B cell (primary cell): Measurements from ENCODE around the gene GPHA2. TPM values are rescaled to one million over a fixed set of nuclear protein-coding genes. Genes with fewer than 3 reads are reported as not detected.

Source experiments
- ATAC-seq: fragments of 200-7000 bp; cut with Tn5 transposase; one replicate; pipeline ENCODE4 v1.10.0; 2021; ENCODE audit warnings: low read depth, mild to moderate bottlenecking, moderate number of reproducible peaks, moderate library complexity
- CTCF ChIA-PET: fragments of 350-600 bp; sonication (Branson Sonifier 250); formaldehyde crosslinking; loops from one replicate; lab custom pipeline; 2021; ENCODE audit warnings: antibody characterized with exemption, inconsistent platforms; lab: Charles Lee
- POLR2A ChIA-PET: fragments of 350-600 bp; sonication (Branson Sonifier 250); formaldehyde crosslinking; loops from one replicate; lab custom pipeline; 2021; ENCODE audit warnings: antibody characterized with exemption; lab: Charles Lee
- DNase-seq: peaks from one replicate; pipeline ENCODE4 v3.0.0; 2013
- H2AFZ ChIP-seq: 2 replicates; pipeline ENCODE4 v1.6.1; 2012; ENCODE audit warnings: mild to moderate bottlenecking, low read depth, low read length; ENCODE audit not compliant: insufficient read depth, poor library complexity, severe bottlenecking
- H3K27ac ChIP-seq, 2 donors: 1 replicate in 1 of 2; 2 replicates in 1 of 2; pipeline ENCODE4 v1.5.1; 2012 to 2013; ENCODE audit warnings: low read length in 2 of 2, mild to moderate bottlenecking in 2 of 2, moderate library complexity in 1 of 2
- H3K27me3 ChIP-seq, 4 experiments: fragments of 200-600 bp in 1 of 4; sonication (generic) in 1 of 4; replicated peaks in 1 of 4; 1 replicate in 2 of 4; 2 replicates in 2 of 4; pipeline versions ENCODE4 v1.6.1 to v1.7.0; 2013 to 2016; ENCODE audit warnings: low read length in 3 of 4, mild to moderate bottlenecking in 2 of 4, mixed read lengths in 1 of 4, moderate library complexity in 1 of 4; ENCODE audit not compliant: insufficient read depth in 4 of 4, control insufficient read depth in 3 of 4; ENCODE audit errors: control extremely low read depth in 1 of 4
- H3K36me3 ChIP-seq, 2 experiments: replicated peaks in 1 of 2; 1 replicate in 1 of 2; 2 replicates in 1 of 2; pipeline versions ENCODE4 v1.6.1 to v1.7.1; 2013; ENCODE audit warnings: low read length in 1 of 2; ENCODE audit not compliant: insufficient read depth in 2 of 2, control insufficient read depth in 1 of 2; ENCODE audit errors: control extremely low read depth in 1 of 2, extremely low read depth in 1 of 2
- H3K4me1 ChIP-seq, 2 donors: fragments of 200-600 bp in 1 of 2; sonication (generic) in 1 of 2; 1 replicate in 1 of 2; 2 replicates in 1 of 2; pipeline versions ENCODE4 v1.5.1 to v1.6.1; 2013 to 2017; ENCODE audit warnings: low read length in 2 of 2; ENCODE audit not compliant: control insufficient read depth in 2 of 2, insufficient read depth in 2 of 2
- H3K4me2 ChIP-seq: replicated peaks from 2 replicates; pipeline ENCODE3; 2012; ENCODE audit warnings: mild to moderate bottlenecking, low read depth, low read length; ENCODE audit not compliant: poor library complexity, severe bottlenecking
- H3K4me3 ChIP-seq, 5 experiments: fragments of 200-600 bp in 1 of 5; sonication (generic) in 1 of 5; 1 replicate in 3 of 5; 2 replicates in 2 of 5; pipeline versions ENCODE4 v1.5.1 to v1.7.0; 2011 to 2016; ENCODE audit warnings: low read length in 4 of 5, mild to moderate bottlenecking in 4 of 5, low read depth in 2 of 5, control low read depth in 1 of 5, moderate library complexity in 1 of 5; ENCODE audit not compliant: insufficient read depth in 1 of 5; ENCODE audit errors: control extremely low read depth in 1 of 5, extremely low read depth in 1 of 5
- H3K79me2 ChIP-seq: fragments of 200-600 bp; sonication (generic); one replicate; pipeline ENCODE4 v1.6.0; 2016; ENCODE audit warnings: low read length; ENCODE audit not compliant: control insufficient read depth, insufficient read depth
- H3K9ac ChIP-seq: fragments of 200-600 bp; sonication (generic); 2 replicates; pipeline ENCODE4 v1.6.1; 2017; ENCODE audit warnings: mild to moderate bottlenecking, low read length, moderate library complexity
- H3K9me3 ChIP-seq, 3 donors: one replicate each; pipeline versions ENCODE4 v1.6.1 to v1.7.1; 2013; ENCODE audit warnings: low read length in 2 of 3; ENCODE audit not compliant: control insufficient read depth in 2 of 3, insufficient read depth in 1 of 3; ENCODE audit errors: control extremely low read depth in 1 of 3
- H4K20me1 ChIP-seq: 2 replicates; pipeline ENCODE4 v1.6.0; 2012; ENCODE audit warnings: mild to moderate bottlenecking, low read length; ENCODE audit not compliant: insufficient read depth, control insufficient read depth, poor library complexity, severe bottlenecking
- H3K27ac Mint-ChIP-seq: one replicate; pipeline ENCODE4 v1.8.0; 2021; ENCODE audit warnings: mixed read lengths
- H3K27me3 Mint-ChIP-seq: one replicate; pipeline ENCODE4 v1.8.0; 2021; ENCODE audit warnings: mixed read lengths
- H3K4me1 Mint-ChIP-seq: one replicate; pipeline ENCODE4 v1.8.0; 2021; ENCODE audit warnings: mixed read lengths
- H3K4me3 Mint-ChIP-seq: one replicate; pipeline ENCODE4 v1.8.0; 2021; ENCODE audit warnings: mixed read lengths
- H3K9me3 Mint-ChIP-seq: one replicate; pipeline ENCODE4 v1.8.0; 2022; ENCODE audit warnings: mixed read lengths; ENCODE audit not compliant: insufficient read depth
- EZH2 ChIP-seq: IDR thresholded peaks from 2 replicates; pipeline ENCODE4 v1.6.1; 2012; ENCODE audit warnings: borderline replicate concordance, low read depth, mild to moderate bottlenecking, moderate library complexity, low read length; ENCODE audit not compliant: insufficient read depth, poor library complexity, severe bottlenecking
- WGBS: methylation state at CpG from one replicate; pipeline ENCODE4 v1.1.5; 2013; ENCODE audit warnings: missing lambda C conversion rate; ENCODE audit not compliant: insufficient coverage; 5-methylcytosine and 5-hydroxymethylcytosine counted together
- intact Hi-C: fragments of 100-400 bp; cut with micrococcal nuclease; formaldehyde crosslinking; loops from one replicate; pipeline ENCODE4 v1.10.0; 2022
- polyA plus RNA-seq: library from polyadenylated mRNA; depleted of rRNA; stranded (reverse); fragments of >200 nt; gene quantifications from 2 replicates; pipeline ENCODE4 v1.2.3, GENCODE V29; 2012
- total RNA-seq, 2 donors: library from RNA; stranded (reverse); fragments of 120-200 nt in 1 of 2; gene quantifications; 1 replicate in 1 of 2; 2 replicates in 1 of 2; pipeline versions ENCODE4 v1.2.3 to v1.2.4, GENCODE V29; 2013 to 2022
- TF ChIP-seq, protein P1 (sequence below): fragments of 200-600 bp; IDR thresholded peaks from one replicate; pipeline ENCODE4 v1.8.0; 2022; ENCODE audit warnings: antibody characterized with exemption, mild to moderate bottlenecking

The GPHA2 gene
- total and polyA plus RNA-seq, 2 donors (not counting 1 experiment from before 2014, with no cell fraction given): 0.39 to 2.8 TPM

DNA sequence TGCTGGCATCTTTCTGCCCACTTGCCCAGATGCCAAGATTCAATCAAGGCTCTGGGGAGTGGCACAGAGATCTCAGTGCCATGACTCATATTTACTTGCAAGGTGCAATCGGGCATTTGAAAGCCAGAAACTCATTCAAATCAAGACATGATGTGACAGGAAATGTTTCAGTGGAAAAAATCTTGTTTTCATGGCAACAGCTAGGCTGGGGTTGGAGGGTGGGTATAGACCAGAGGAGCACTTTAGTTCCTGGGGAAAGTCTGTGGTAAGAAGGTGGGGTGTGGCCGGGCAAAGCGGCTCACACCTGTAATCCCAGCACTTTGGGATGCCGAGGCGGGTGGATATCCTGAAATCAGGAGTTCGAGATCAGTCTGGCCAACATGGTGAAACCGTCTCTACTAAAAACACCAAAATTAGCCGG is 35.0 kb upstream of the GPHA2 start:
- H3K27ac ChIP-seq: no peak overlapping the region
- no peak overlapping the region for H3K4me2 ChIP-seq
- H3K27me3 Mint-ChIP-seq: peaks cover 3% of the 10 kb centered on the region
- no peaks in the 10 kb centered on the region for H3K9me3 ChIP-seq
- H3K27ac Mint-ChIP-seq: peak overlapping the region; percentile 79
- ChIA-PET CTCF (no interaction called here), POLR2A (interaction anchor here (0.7 kb wide), 2 partner anchors 69 to 93 kb away, joined by 7 to 8 read pairs; no protein-coding TSS in a partner anchor)
- no peak overlapping the region for H3K9ac ChIP-seq
- no peaks in the 10 kb centered on the region for H3K36me3 ChIP-seq
- no peak overlapping the region for H2AFZ ChIP-seq
- H3K79me2 ChIP-seq: no peaks in the 10 kb centered on the region
- peaks cover 31 to 40% of the 10 kb centered on the region in 2 donors for H3K4me1 ChIP-seq
- no peak for DNase-seq
- no peaks in the 10 kb centered on the region for H4K20me1 ChIP-seq
- ATAC-seq: peak; percentile 22
- 81% methylated on average over 7 of the region's 8 CpGs for WGBS
- H3K27me3 ChIP-seq: peaks cover 0 to 3% (median 1%) of the 10 kb centered on the region in 4 experiments
- TF ChIP-seq, protein P1, sequence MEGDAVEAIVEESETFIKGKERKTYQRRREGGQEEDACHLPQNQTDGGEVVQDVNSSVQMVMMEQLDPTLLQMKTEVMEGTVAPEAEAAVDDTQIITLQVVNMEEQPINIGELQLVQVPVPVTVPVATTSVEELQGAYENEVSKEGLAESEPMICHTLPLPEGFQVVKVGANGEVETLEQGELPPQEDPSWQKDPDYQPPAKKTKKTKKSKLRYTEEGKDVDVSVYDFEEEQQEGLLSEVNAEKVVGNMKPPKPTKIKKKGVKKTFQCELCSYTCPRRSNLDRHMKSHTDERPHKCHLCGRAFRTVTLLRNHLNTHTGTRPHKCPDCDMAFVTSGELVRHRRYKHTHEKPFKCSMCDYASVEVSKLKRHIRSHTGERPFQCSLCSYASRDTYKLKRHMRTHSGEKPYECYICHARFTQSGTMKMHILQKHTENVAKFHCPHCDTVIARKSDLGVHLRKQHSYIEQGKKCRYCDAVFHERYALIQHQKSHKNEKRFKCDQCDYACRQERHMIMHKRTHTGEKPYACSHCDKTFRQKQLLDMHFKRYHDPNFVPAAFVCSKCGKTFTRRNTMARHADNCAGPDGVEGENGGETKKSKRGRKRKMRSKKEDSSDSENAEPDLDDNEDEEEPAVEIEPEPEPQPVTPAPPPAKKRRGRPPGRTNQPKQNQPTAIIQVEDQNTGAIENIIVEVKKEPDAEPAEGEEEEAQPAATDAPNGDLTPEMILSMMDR: no peak
- no peak for TF ChIP-seq EZH2
- H3K4me3 ChIP-seq: no peak overlapping the region
- H3K9me3 Mint-ChIP-seq: no peaks in the 10 kb centered on the region
- H3K4me3 Mint-ChIP-seq: peak overlapping the region; percentile 82
- H3K4me1 Mint-ChIP-seq: peaks cover 27% of the 10 kb centered on the region
- intact Hi-C loops: loop anchor here (5.0 kb wide), 1 partner anchor 53 kb away; the partner anchor contains the start of gene ATG2A

DNA sequence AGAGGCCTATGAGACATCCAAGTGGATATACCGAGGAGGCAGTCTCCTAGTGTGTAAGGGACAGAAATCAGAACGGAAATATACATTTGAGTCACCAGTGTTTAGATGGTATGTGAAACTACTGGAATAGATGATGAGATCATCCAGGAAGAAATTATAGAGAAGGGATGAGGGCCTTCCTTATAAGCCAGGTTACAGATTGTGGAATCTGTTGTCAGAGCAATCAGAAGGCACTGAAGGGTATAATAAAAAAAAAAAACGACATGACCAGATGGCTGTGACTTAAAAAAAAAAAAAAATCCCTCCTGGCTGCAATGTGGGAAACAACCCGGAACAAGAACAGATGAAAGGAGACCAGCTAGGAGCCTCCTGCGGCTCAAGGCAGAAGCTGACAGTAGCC is 33.5 kb upstream of the GPHA2 start:
- Histone ChIP-seq H3K4me3 (no peak overlapping the region), H3K27me3 (peaks cover 0 to 3% (median 1%) of the 10 kb centered on the region in 4 experiments), H2AFZ (no peak overlapping the region), H3K79me2 (no peaks in the 10 kb centered on the region), H3K4me2 (no peak overlapping the region), H3K36me3 (no peaks in the 10 kb centered on the region), H3K27ac (no peak overlapping the region), H4K20me1 (no peaks in the 10 kb centered on the region), H3K9me3 (no peaks in the 10 kb centered on the region), H3K9ac (no peak overlapping the region), H3K4me1 (peaks cover 24 to 34% of the 10 kb centered on the region in 2 donors)
- Mint-ChIP-seq H3K27me3 (peaks cover 3% of the 10 kb centered on the region), H3K4me1 (peaks cover 20% of the 10 kb centered on the region), H3K27ac (peak overlapping the region; percentile 18), H3K4me3 (no peak overlapping the region), H3K9me3 (no peaks in the 10 kb centered on the region)
- no peak for DNase-seq
- intact Hi-C loops: no loop called here
- ChIA-PET CTCF (no interaction called here), POLR2A (interaction anchor here (0.7 kb wide), 1 partner anchor 122 kb away, joined by 5 read pairs; no protein-coding TSS in a partner anchor)
- no peak for ATAC-seq
- no peak for TF ChIP-seq EZH2
- TF ChIP-seq, protein P1: no peak
- 87% methylated on average over 4 of the region's 5 CpGs for WGBS
